ENCODE measurements around the gene BCL10.

Gene BCL10

DNA sequence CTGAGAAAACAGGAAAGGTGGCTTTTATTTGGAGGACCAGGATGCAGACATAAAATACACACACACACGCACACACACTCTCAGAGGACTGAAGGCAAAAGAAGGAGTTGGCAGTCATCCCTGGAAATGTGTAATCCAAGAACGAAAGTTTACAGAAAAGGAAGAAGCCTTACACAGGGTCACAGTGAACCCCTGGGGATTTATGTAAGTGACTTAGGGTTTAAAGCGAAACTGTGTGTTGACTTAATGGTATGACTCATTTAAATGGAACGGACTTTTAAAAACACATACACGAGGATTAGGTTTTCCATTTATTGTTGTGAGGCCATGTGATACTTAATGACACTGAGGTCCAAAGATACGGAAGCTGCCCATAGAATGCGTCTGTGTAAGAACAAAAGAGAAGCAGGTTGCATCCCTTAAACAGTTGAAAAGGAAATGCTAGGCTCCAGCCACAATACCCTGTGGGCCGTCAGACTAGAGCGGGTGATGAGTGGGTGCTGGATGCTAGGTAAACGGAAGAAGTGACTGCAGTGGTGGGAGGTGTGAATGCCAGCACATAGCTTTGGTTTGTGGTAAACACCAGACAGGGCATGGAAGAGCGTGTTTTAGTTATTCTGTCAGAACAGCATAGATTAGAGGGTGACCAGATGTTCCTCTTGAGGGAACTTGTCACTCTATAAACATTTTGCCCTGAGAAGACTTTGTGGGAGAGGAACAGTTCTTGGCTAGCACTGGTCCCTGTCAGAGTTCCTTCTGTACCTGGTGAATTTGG lies 21.6 kb upstream of the BCL10 start:
- peak; percentile 32 for DNase-seq (ENCODE audit: low read depth)

DNA sequence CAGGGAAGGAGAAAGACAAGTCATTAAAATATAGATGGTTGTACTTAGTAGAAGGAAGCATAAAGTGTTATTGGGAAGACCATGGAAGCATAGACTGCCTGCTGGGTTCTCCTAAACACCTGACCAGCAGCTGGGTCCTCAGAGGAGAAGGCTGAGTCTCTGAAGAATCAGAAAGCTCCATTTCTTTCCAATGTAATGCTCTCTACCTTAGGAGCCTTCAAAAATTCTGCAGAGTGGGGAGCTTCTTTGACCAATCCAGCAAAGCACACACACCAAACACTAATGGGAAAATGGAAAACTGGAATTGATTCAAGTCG lies 21.1 kb upstream of the BCL10 start:
- no peak for DNase-seq (ENCODE audit: low read depth)

DNA sequence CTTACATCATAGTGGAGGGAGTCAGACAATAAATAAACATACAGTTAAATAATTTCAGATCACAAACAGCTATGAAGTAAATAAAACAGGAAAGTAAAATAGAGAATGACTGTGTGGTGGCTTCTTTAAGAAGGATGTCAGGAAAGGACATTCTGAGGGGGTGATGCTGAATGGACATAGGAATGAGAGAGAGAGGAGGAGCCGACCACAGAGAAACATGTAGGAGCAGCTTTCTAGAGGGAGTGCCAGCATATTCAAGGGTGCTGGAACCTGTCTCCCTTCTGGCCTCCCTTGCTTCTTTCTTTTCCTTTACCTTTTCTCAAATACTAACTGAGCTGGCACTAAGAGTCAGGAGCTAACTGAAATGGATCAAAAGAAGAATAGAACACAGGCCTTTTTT lies 20.5 kb upstream of the BCL10 start:
- no peak for DNase-seq (ENCODE audit: low read depth)

DNA sequence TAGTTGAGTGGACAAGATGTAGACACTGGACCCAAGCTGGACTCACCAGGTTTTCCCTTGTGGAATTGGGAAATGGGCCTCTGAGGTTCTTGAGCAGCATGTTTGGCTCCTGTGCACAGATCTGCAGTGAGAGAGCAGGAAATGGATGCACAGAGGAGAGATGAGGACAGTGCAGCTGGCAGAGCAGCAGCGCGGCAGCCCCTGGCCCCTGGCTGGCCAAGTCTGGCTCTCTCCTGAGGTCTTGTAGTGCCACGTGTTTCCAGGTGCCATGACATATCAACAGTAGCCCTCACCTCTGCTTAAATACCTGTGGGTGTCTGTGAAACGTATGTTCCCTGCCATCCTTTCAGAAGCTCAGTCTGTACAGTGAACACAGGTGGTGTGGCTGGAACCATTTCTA lies 19.2 kb upstream of the BCL10 start:
- no peak for DNase-seq (ENCODE audit: low read depth)

DNA sequence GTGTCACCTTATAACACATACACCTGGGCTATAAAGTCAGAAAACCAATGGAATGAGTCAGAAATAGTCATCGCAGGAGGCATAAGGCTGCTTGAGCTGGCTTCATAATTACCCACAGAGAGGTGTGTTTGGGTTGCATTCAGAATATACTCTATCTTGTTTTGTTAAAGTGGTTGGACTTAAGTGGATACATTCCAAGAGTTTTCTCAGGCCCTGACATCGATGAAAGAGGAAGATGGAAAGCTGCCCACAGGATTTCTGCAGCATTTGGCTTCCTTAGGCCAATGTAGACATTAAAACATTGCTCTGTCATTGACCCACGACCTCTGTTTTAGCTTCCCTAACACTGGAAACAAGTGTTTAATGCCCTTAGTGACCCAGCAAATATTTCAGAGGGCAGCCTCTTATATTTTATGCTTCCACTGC lies 18.6 kb upstream of the BCL10 start:
- no peak for DNase-seq (ENCODE audit: low read depth)

DNA sequence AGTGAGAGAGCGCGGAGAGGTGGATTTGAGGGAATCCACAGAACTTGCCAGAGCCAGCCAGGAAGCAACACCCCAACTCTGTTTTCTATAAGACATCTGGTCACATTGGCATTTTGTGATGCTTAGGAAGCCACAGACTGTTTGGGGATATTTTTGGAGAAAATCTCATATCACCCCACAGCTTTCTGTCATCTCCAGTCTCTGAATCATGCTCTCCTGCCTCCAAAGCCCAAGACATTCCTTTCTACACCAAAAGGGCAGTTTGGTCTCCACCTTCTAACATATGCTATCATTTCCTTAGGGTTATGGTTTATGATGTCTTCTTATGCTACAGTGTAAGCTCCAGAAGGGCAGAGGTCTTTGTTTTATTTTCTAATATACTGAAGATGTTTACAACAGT lies 14.4 kb upstream of the BCL10 start:
- DNase-seq (ENCODE audit: low read depth) = no peak

DNA sequence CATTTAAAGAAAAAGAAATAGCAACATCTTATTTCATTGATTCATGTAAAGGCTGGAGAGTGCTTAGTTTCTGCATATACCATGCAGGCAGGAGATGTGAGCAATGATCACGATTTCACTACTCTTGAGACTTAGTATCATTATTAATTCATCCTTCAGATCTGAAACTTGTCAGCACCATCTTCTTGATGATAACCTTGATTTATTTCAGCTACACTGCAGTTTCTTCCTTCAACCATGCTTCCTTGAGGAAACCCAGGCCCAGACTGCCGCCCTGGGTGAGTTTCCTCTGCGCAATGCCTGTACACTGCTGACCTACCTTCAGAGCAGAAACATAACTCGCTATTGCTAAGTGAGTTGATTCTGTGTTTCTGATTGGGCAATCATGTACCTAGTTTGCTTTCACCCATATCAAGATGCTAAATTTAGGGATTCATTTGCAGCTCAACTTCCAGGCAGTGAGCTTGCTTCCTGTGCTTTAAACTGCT lies 13.5 kb upstream of the BCL10 start:
- no peak for DNase-seq (ENCODE audit: low read depth)

DNA sequence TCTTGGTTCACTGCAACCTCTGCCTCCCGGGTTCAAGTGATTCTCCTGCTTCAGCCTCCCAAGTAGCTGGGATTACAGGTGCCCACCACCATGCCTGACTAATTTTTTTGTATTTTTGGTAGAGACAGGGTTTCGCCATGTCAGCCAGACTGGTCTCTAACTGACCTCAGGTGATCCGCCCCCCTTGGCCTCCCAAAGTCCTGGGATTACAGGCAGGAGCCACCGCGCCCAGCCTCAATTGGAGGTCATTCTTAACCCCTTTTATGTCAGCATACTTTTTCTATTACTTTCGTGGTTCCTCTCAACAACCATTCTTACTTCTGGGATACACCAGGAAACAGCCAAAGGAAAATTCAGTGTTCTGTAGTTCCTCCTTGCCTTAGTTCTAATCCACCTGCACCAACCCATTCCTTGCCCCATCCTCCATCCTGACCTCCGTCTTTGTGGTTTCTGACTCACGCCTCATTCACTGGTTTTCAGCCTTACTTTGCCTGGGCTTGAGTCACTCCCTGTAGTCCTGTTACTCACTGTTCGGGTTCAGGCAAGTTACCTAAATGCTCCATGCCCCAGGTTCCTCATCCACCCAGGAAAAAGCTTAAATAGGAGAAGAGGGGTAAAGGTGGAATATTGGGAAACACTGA lies 12.9 kb upstream of the BCL10 start:
- no peak for DNase-seq (ENCODE audit: low read depth)

DNA sequence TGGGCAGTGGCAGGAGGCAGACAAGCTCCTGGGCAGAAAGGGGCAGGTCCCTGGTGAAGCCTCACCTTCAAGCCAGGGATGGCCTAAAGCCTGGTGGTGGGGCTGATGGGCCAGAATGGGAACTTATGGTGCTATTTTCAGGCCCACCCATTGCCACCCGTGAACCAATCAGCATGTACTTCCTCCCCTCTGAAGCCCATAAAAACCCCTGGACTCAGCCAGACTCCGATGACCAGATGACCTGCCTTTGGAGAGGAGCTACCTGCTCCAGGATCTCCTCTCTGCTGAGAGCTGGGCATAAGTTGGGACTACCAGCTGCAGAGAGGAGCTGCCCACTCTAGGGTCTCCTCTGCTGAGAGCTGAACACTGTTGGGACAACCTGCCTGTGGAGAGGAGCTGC lies 7.8 kb upstream of the BCL10 start:
- no peak for DNase-seq (ENCODE audit: low read depth)

DNA sequence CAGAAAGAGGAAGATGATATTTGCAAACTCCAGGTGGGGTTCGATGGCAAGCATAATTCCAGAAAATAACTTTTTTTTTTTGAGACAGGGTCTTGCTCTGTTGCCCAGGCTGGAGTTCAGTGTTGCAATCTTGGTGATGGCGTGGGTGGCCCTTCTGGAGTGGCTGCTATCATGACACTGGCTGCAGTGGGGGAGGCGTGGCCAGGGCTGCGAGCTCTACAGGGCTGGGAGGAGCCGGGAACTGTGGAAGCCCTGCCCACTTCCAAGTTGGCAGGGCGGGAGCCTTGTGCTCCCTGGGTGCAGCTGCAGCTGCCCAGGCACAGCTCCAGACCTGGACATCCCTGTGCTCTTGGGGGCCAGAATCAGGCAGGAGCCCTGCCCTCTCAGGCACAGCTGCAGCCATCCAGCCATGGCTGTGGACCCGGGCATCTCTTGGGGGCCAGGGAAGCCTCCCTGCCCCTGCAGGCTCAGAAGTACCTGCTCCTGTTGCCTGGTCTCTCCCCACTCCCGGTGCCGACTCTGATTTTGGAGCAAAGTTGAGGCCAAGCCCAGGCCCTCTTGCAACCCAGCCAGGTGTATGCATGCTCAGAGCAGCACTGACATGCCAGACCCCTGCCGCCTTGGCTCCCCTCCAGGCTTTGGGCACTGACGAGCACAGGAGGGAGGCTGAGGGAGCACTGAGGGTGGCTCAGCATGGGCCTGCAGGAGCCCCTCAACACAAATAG lies 7.2 kb upstream of the BCL10 start:
- DNase-seq (ENCODE audit: low read depth) = no peak

DNA sequence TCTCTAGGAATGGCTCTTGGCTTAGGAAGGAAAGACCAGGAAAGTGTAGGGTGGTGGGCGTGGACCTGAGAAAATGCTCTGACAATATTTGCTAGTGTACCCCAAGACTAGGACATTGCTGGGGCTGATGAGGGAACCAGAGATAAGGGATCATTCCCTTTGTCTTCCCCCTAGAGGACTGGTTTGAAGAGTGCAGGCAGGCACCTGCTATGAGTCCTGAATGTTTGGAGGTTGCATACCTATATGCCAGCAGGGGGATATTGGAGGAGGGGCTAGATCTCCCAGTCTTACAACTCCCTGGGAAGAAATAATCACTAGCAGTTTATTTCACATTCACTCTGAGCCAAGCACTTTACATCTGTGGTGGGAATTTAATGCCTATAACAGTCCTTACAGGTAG lies 6.0 kb upstream of the BCL10 start:
- DNase-seq (ENCODE audit: low read depth) = no peak

DNA sequence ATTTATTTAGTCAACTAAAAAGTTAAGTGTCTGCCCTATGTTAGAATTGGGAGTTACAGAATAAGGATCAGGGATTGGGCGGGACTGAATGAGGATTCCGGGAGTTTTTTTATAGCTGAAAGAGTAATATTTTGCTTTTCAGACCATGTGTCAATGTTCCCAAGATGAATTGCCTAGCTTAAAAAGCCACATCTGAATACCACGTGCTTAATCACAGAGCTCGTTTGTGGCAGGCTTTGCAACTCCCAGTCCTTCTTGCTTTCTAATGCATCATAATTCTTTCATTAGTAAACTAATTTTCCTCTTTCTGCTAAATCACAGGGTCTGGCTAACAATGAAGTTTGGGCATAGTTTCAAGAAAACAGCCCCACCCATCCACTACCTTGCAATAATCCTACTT lies 4.2 kb upstream of the BCL10 start:
- no peak for DNase-seq (ENCODE audit: low read depth)

DNA sequence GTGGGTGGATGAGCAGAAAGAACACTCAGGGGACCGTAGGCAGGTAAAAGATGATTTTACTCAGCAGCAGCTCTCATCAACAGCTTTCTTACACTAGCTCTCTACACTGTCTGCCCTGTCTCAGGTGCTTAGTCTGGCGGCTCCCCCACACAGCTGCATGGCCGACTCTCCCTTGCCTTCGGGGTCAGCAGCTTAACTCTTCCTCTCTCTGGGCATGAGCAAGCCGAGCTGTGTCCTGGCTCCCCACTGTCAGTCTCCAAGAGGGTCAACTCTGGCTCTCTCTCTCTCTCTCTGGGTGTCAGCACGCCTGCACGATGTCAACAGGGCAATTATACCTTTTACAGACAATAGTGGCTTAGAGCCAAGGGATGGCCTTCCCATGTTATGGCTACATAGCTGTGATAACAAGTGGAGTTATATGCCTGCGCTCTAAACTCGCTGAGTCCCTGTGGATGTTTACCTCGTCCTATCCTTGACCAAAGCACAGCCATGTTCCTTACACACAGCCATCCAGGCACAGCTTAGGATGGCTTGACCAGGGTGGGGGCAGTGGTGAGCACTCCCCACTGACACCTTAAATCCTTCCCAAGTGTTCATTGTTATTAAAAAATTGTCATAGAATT lies 3.1 kb upstream of the BCL10 start:
- no peak for DNase-seq (ENCODE audit: low read depth)

DNA sequence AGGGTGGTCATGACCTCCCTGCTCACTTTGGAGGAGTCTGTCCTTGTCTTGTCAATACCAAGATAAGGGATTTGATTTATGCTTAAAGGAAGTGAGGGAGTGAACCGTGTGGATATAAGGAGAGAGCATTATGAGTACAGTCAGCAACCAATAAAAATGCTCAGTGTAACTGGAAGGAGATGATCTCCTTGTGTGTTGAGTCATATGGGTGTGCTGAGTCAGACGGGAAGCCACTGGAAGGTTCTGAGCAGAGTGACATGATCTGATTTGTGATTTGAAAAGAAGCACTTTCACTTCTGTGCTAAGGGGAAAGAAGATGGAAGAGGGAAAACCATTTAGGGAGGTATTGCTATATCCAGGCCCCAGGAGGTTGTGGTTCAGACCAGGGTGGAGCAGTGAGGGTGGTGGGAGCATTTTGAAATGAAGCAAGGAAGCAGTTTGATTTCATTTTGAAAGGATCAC lies 2.5 kb upstream of the BCL10 start:
- peak; percentile 34 for DNase-seq (ENCODE audit: low read depth)

DNA sequence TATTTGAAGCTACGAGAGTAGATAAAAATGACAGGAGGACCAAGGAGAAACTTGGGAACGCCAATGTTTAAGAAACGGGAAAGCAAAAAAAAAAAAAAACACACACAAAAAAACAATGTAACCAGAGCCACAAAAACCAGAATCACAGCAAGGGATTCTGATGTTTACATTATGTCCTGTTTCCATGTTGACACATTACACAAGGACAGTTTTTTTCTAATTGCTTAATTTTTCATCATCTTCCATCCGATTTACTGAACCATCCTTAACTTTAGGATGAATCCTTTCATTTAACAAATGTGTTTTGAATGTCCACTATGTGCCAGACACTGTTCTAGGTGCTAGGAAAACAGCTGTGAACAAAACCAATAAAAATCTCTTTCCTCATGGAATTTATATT lies 1.4 kb upstream of the BCL10 start:
- DNase-seq (ENCODE audit: low read depth) = no peak

DNA sequence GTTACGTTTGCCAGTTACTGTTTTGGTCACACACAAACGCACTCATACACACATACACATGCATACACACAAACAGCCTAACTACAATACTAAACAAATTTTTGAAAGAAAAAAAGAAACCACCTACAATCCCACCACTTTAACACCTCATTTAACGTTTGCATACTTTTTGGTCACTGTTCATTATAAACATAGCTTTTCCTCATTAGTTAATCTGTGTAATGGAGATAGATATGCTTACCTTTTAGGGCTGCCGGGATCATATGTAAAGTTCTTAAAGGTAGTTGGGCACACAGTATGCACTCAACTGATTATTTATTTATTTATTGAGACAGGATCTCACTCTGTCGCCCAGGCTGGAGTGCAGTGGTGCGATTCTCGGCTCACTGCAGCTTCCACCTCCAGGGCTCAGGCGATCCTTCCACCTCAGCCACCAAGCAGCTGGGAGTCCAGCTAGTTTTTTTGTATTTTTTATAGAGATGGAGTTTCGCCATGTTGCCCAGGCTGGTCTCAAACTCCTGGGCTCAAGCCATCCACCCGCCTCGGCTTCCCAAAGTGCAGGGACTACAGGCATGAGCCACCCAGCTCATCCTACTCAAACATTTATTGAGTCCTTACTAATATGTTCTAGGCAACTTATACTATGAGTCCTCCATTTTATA lies 677 bp upstream of the BCL10 start:
- DNase-seq (ENCODE audit: low read depth) = no peak

DNA sequence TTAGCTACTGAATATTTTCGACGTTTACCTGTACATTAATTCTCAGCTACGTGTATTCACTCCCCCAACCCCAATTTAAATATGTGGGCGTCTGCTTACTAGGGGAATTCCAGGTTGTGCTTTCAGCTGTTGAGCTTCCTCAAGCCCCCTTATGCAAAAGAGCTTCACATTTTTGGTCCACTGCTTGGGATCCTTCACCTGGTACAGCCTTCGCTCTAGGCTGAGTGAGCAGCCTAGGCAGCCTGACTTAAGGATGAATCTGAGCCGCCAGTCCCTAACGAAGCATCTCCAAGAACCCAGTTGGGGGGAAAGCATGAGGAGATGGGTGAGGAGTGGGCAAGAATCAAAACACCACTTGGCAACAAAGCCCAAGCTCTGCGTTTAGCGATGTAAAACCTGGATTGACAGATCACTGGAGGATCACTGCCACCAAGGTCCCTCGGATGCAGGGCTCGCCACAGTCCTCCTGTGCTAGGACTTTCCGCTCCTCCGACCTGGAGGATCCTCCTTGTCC lies 674 bp downstream of the BCL10 start:
- DNase-seq (ENCODE audit: low read depth) = peak; percentile 14

DNA sequence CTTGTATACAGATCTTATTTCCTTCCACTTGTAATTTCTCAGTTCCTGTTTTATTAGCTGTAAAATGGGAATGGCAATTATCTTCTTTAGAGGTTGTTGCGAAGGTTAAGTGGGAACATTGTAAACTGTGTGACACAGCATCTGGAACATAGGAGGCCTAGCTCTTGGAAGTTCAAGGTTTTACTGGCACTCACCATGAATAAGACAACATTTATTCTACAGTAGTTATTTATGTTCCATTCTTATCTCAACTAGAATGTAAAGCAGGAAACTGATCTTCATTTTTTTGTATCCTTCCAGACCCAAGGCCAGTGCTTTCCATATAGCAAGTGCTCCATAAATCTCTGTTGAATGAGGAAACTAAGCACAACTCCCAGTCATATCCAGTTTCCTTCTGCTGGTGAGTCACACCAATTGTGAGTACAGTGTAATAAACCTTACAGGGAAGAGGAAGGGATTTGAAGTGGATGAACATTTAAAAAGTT lies 1.4 kb downstream of the BCL10 start:
- DNase-seq (ENCODE audit: low read depth) = no peak

DNA sequence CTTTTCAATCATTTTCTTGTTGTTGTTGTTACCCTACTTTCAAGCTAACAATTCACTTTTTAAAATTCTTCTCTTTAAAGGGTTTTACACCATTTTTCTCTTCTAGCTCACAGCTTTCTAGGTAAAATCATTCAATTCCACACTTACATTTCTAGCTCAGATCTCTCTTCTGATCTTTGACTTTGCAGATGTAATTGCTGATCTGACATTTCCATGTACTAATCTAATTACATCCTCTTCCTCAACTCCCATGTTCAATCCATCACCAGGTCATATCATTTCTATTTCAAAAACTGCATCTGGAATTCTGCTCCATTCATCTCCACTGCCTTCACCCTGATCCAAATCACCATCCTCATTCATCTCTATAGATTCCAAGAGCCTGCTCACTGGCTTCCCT lies 3.0 kb downstream of the BCL10 start:
- DNase-seq (ENCODE audit: low read depth) = no peak

DNA sequence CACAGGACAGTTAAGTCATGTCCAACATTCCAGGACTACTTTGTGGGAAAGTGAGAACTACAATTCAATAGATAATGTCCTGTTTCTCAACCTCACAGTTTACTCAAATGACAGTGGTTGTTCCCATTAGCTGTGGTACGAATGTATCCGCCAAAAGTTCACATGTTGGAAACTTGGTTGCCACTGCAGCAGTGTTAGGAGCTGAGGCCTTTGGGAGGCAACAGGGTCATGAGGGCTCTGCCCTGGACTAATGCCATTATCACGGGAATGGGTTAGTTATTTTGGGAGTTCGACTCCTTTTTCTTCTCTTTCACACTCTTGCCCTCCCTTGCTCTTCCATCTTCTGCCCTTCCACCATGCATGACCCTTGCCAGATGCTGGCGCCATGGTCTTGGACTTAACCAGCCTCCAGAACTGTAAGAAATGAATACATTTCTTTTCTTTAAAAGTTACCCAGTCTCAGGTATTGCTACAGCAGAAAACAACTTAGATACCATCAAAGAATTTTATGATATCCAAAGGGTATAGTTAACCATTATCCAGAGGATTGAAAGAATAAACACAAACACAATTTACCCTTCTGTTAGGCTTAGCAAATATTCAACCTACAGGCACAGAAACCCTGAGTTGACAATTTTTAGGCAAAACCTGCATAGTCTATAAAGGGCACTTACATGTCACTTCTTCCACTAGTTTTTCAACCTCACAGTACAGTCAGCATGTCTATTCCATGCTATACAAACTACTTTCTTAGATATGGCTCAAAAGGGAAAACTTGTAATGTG lies 7.4 kb downstream of the BCL10 start:
- DNase-seq (ENCODE audit: low read depth) = no peak

DNA sequence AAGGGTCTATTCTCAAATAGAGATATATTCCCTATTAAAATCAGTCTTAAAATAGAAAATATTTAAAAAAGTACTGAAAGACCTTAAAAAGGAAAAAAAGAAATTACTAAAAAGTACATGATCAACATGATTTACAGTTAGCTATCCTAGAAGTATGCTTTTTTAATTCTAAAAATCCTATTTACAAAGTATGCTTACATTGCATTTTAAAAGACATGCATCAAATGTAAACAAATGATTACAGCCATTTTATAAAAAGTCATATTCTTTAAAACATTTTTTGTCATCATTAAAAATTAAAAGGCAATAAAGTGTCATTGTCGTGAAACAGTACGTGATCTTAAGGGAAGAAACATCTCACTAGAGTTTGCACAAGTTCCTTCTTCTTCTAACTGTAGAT lies 9.1 kb downstream of the BCL10 start:
- DNase-seq (ENCODE audit: low read depth) = no peak

Data from T-helper 22 cell (primary cell).